ENCODE results near the gene CAPN13. TPM values are rescaled to one million over a fixed set of nuclear protein-coding genes. Genes with fewer than 3 reads are reported as not detected.

Gene CAPN13
- total RNA-seq, 2 donors from 2014 or later: 25.5 to 31.2 TPM

DNA sequence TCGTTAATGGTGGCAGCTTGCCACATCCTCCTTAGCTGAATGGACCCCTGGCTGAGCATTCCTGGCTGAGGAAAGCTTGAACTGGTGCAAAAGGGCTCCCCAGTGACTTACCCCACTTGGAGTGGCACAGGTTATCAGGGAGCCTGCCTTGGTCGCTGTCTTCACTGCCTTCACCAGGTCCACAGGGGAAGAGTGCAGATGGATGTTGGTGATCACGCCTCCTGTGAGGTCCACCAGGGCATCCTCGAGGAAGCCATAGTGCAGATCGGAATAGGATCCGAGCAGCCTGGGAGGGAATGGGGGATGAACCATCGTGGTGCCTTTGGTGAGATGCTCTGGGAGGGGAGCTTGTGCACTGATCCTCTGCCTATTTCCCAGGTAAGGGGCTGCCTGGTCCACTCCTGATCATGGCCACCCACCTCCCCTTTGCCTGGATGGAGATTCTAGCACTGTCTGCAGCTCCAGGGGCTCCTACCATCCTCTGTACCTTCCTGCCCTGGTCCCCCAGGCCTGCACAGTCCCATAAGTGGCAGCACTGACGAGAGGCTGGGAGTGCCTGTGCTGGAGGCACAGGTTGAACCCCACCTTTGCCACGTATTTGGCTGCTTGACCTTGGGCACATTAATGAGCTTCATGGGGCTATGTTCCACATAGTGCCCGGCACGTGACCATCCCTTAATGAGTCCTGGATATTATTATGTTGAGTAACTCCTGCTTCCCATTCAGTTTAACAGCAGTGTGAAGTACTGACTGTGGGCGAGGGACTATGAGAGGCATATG, 43.0 kb downstream of the CAPN13 start:
- TF ChIP-seq CTCF (IDR thresholded peaks at IDR 0.05): no peak
- Histone ChIP-seq H3K27ac (no peak overlapping the region), H3K4me1 (no peaks in the 10 kb centered on the region), H3K4me3 (no peak overlapping the region), H3K9me3 (no peaks in the 10 kb centered on the region), H3K9ac (ENCODE audit: low read depth in 2 of 2, low read length in 2 of 2) (no peak overlapping the region), H3K27me3 (no peaks in the 10 kb centered on the region), H3K36me3 (no peaks in the 10 kb centered on the region)
- intact Hi-C loops (cut with DNase I): no loop called here
- DNase-seq: no peak

- no peak for DNase-seq
- no peak overlapping the region for H3K27ac ChIP-seq
- TF ChIP-seq CTCF (IDR thresholded peaks at IDR 0.05): no peak
- H3K9me3 ChIP-seq: no peaks in the 10 kb centered on the region
- no peak overlapping the region for H3K4me3 ChIP-seq
- no peak overlapping the region for H3K9ac ChIP-seq (ENCODE audit: low read depth in 2 of 2, low read length in 2 of 2)
- H3K36me3 ChIP-seq: no peaks in the 10 kb centered on the region
- H3K4me1 ChIP-seq: no peaks in the 10 kb centered on the region
- H3K27me3 ChIP-seq: no peaks in the 10 kb centered on the region
- intact Hi-C loops (cut with DNase I): no loop called here
Measured at GRCh38 chr2:30763151-30763660, 44.0 kb downstream of the CAPN13 start.

DNA sequence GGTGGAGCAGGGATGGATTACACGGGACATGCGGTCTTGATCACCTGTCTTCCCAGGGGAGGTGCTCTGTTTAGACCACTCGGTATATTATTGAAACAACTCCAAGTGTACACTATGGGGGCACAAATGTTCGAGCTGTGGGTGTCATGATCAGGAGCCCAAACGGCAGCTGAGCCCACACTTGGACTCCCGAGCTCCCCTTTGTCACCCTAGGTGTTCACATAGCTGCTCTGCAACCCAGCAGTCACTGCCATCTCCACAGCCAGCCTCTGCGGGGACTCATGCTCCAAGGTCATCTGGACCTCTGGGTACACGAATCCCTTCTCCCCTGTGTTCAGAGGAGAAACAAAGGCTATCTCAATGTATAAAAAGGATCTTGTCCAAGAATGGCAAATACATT, 46.0 kb downstream of the CAPN13 start:
- no peak for TF ChIP-seq CTCF (IDR thresholded peaks at IDR 0.05)
- H3K36me3 ChIP-seq: no peaks in the 10 kb centered on the region
- no peaks in the 10 kb centered on the region for H3K27me3 ChIP-seq
- H3K9me3 ChIP-seq: no peaks in the 10 kb centered on the region
- H3K27ac ChIP-seq: no peak overlapping the region
- H3K9ac ChIP-seq (ENCODE audit: low read depth in 2 of 2, low read length in 2 of 2): no peak overlapping the region
- intact Hi-C loops (cut with DNase I): no loop called here
- no peaks in the 10 kb centered on the region for H3K4me1 ChIP-seq
- no peak for DNase-seq
- H3K4me3 ChIP-seq: no peak overlapping the region

DNA sequence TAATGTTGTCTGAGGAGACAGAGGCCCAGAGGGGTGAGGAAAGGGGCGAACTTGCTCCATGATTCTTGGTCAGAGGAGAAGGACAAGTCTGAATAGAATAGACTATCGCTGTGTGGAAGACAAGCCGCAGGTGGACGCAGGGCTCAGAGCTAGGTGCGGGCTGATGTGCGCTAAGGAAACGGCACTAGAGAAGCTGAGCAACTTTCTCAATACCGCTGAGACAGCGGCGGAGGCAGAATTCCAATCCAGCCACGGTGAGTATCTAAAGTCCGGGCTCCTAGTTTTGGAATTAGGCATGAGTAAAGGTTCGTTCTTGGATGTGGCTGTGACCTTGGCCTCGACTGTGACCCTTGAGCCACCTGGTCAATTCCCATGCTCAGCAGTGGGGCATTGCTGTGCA, 47.8 kb downstream of the CAPN13 start:
- no peaks in the 10 kb centered on the region for H3K4me1 ChIP-seq
- H3K27ac ChIP-seq: no peak overlapping the region
- no peaks in the 10 kb centered on the region for H3K9me3 ChIP-seq
- no peak for TF ChIP-seq CTCF (IDR thresholded peaks at IDR 0.05)
- H3K27me3 ChIP-seq: no peaks in the 10 kb centered on the region
- DNase-seq: no peak
- H3K4me3 ChIP-seq: no peak overlapping the region
- H3K36me3 ChIP-seq: no peaks in the 10 kb centered on the region
- no peak overlapping the region for H3K9ac ChIP-seq (ENCODE audit: low read depth in 2 of 2, low read length in 2 of 2)
- intact Hi-C loops (cut with DNase I): no loop called here

- intact Hi-C loops (cut with DNase I): no loop called here
- no peak overlapping the region for H3K27ac ChIP-seq
- no peak overlapping the region for H3K4me3 ChIP-seq
- no peaks in the 10 kb centered on the region for H3K36me3 ChIP-seq
- no peaks in the 10 kb centered on the region for H3K27me3 ChIP-seq
- H3K4me1 ChIP-seq: no peaks in the 10 kb centered on the region
- H3K9ac ChIP-seq (ENCODE audit: low read depth in 2 of 2, low read length in 2 of 2): no peak overlapping the region
- no peak for TF ChIP-seq CTCF (IDR thresholded peaks at IDR 0.05)
- H3K9me3 ChIP-seq: no peaks in the 10 kb centered on the region
- no peak for DNase-seq
Measured at GRCh38 chr2:30758191-30758651, 49.0 kb downstream of the CAPN13 start.
